ENCODE data around the gene SOWAHC.
A peak's percentile ranks its signal among the peaks of the same experiment; 100 is the strongest.
"Not testable (repeated sequence)": the region's sequence is repeated elsewhere in the genome, so short reads cannot be mapped to it uniquely, and the experiment has no call there.

Gene SOWAHC

DNA sequence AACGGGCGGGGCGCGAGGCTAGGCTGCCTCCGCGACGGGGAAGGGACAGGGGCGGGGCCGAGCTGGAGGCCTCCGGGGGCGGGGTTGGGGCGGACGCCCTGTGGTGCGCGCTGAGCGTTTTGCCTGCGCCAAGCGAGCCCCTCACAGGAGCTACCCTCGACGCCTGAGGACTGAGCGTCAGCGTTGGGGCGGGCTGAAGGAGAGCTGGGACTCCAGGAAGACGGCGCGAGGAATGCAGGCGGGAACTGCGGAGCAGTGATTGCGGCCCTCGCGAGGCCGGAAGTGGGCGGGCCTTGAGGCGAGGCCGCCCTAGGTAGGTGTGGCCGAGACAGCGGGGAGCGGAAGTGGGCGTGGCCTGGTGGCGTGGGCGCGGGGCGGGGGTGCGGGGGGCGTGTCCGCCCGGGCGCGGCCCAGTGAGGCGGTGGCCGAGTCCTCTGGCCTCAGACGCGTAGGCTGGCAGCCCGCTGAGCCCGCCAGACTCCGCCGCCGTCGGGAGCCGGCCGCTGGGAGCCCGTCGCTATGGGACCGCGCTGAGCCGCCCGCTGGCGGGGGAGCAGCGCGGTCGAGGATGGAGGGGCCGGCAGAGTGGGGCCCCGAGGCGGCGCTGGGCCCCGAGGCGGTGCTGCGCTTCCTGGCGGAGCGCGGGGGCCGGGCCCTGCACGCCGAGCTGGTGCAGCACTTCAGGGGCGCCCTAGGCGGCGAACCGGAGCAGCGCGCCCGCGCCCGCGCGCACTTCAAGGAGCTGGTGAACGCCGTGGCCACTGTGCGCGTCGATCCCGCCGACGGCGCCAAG lies at the start of gene SOWAHC, which contains the start of gene SEPTIN10:
Gene SOWAHC (plus strand): TSS at position 443 of the 793 bp plus-strand sequence. CDS start 126 bp downstream, at position 569.
Gene SEPTIN10 (minus strand): TSS at position 45 of the 793 bp plus-strand sequence. CDS start 139 bp downstream, outside the sequence.
- in situ Hi-C loops (cut with HindIII; ENCODE audit: low pct_unique_long_range_greater_than_20kb, low sequenced_read_pairs) = no loop called here

DNA sequence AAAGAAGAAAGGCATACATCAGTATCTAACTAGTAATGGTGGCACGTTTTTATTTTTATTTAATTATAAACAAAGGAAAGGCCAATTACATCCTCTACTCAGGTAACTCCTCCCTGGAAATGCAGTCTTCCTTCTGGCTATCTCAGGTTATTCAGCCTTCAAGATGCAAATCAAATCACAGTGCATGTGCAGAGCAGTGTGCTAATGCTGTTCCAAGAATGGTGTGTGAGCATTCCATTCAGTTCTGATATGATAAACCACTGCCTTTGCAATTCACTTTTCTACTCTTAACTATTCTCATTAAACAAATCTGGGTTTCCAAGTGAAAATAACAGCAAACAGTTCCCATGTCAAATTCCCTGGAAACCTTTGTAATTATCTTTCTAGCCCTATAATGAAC lies 38.8 kb upstream of the SOWAHC start:
- DNase-seq (ENCODE audit: low read depth in 1 of 2, low spot score in 1 of 2) = no peak
- in situ Hi-C loops (cut with HindIII; ENCODE audit: low pct_unique_long_range_greater_than_20kb, low sequenced_read_pairs) = no loop called here
- TF ChIP-seq JUND (IDR thresholded peaks at IDR 0.05; ENCODE audit: low read depth) = no peak

More for the DNA sequence above, at the start of gene SOWAHC, which contains the start of gene SEPTIN10:
- no peak for TF ChIP-seq JUND (IDR thresholded peaks at IDR 0.05; ENCODE audit: low read depth)
- peak; percentile 88 to 96 for DNase-seq (ENCODE audit: low read depth in 1 of 2, low spot score in 1 of 2)

- DNase-seq (ENCODE audit: low read depth in 1 of 2, low spot score in 1 of 2); in situ Hi-C loops (cut with HindIII; ENCODE audit: low pct_unique_long_range_greater_than_20kb, low sequenced_read_pairs): not testable (repeated sequence)
These were observed 36.5 kb upstream of the SOWAHC start for GRCh38 chr2:109577630-109578029.

DNA sequence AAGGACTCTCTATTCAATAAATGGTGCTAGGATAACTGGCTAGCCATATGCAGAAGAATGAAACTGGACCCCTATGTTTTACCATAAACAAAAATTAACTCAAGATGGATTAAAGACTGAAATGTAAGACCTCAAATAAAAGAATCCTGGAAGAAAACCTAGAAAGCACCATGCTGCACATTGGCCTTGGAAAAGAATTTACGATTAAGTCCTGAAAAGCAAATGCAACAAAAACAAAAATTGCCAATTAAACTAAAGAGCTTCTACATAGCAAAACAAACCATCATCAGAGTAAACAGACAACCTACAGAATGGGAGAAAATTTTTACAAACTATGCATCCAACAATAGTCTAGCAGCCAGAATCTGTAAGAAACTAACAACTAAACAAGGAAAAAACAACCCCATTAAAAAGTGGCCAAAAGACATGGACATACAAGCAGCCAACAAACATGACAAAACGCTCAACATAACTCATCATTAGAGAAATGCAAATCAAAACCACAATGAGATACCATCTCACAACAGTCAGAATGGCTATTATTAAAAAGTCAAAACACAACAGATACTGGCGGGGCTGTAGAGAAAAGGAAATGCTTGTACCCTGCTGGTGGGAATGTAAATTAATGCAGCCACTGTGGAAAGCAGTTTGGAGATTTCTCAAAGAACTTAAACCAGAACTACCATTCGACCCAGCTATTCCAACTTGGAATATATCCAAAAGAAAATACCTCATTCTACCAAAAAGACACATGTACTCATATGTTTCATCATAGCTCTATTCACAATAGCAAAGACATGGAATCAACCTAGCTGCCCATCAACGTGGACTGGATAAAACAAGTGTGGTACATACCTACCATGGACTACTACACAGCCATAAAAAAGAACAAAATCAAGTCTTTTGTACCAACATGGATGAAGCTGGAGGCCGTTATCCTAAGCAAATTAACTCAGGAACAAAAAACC lies 31.0 kb upstream of the SOWAHC start:
- in situ Hi-C loops (cut with HindIII; ENCODE audit: low pct_unique_long_range_greater_than_20kb, low sequenced_read_pairs) = no loop called here
- DNase-seq (ENCODE audit: low read depth in 1 of 2, low spot score in 1 of 2) = no peak
- no peak for TF ChIP-seq JUND (IDR thresholded peaks at IDR 0.05; ENCODE audit: low read depth)

DNA sequence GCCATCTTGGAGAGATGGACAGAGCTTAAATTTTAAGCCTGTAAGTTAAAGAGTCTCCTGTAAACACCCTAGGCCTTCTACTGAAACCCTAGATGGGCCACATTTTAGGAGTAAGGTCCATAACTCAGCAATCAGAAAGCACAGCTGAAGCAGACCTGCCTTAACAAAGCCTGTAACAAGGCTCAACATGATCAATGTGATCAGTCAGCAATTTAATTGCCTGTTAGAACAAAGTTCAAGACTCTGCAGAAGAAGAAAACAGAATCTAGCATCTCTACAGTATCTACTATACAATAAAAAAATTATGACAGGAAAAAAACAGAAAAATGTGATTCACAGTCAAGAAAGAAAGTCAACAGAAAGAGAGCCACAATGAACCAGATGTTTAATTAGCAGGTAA lies 27.5 kb upstream of the SOWAHC start:
- no peak for DNase-seq (ENCODE audit: low read depth in 1 of 2, low spot score in 1 of 2)
- in situ Hi-C loops (cut with HindIII; ENCODE audit: low pct_unique_long_range_greater_than_20kb, low sequenced_read_pairs) = no loop called here
- no peak for TF ChIP-seq JUND (IDR thresholded peaks at IDR 0.05; ENCODE audit: low read depth)

DNA sequence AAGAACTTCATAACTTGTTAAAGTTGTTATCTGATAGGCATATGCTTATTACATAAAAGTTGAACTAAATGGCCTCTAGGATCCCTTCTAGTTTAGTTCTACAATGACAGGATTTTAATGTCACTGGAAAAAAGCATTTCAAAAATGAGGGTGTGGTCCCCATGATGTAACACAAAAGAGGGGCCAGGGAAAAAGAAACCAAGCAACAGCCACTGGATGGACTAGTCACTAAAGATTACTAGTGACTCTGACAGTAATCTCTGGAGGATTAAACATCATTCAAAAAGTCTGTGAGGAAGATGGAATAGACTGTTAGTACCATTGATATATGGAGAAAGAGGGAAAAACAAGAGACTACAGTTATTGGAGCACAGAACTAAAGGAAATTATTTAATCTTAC lies 23.0 kb upstream of the SOWAHC start:
- in situ Hi-C loops (cut with HindIII; ENCODE audit: low pct_unique_long_range_greater_than_20kb, low sequenced_read_pairs) = no loop called here
- no peak for DNase-seq (ENCODE audit: low read depth in 1 of 2, low spot score in 1 of 2)
- no peak for TF ChIP-seq JUND (IDR thresholded peaks at IDR 0.05; ENCODE audit: low read depth)

- DNase-seq (ENCODE audit: low read depth in 1 of 2, low spot score in 1 of 2) = no peak
- in situ Hi-C loops (cut with HindIII; ENCODE audit: low pct_unique_long_range_greater_than_20kb, low sequenced_read_pairs) = no loop called here
- TF ChIP-seq JUND (IDR thresholded peaks at IDR 0.05; ENCODE audit: low read depth) = no peak
These were observed 21.3 kb upstream of the SOWAHC start for GRCh38 chr2:109592905-109593304.

DNA sequence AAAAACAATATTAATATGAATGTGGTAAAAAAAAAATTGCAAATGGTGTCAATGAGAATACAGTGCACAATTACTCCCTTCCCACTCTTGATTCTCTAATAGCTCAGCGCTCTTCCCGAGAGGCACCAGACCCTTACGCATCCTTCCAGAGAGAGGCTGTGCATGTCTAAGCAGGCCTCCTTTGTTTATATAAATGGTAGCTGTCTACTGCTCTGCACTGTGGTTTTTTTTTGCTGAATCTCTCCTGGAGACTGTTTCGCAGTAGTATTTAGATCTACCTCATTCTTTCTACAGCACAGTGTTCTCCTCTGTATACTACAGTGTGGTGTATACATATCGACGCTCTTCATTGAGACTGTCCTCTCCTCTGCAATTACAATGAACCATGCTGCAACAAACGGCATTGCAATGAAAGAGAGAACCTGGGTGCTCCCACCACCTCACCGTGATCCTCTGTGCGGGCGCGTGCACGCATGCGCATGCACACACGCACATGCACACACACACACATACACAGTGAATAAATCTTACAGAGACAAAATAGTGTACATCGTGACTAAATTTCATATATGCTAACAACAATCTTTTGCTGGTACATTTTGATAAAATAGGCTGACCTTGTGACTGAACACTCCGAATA lies 19.8 kb upstream of the SOWAHC start:
- DNase-seq (ENCODE audit: low read depth in 1 of 2, low spot score in 1 of 2) = no peak
- in situ Hi-C loops (cut with HindIII; ENCODE audit: low pct_unique_long_range_greater_than_20kb, low sequenced_read_pairs) = no loop called here
- TF ChIP-seq JUND (IDR thresholded peaks at IDR 0.05; ENCODE audit: low read depth) = no peak

DNA sequence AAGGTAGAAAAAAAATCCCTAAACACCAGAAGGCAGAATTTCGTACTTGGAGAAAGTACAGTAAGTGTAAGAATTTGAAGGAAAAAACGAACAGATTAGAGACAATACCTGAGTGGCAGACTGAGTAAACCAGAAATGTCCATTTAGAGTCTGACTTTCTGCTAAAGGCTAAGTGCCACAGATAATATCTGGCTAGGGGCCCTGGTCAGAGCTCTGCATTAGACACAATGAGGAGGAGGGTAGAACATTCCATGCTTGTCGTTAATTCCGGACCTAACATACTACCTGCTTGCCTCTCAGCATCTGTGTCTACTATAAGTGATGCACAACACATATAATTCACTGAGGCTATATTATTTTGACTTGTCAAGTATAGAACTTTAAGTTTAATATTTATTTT lies 18.5 kb upstream of the SOWAHC start:
- TF ChIP-seq JUND (IDR thresholded peaks at IDR 0.05; ENCODE audit: low read depth) = no peak
- in situ Hi-C loops (cut with HindIII; ENCODE audit: low pct_unique_long_range_greater_than_20kb, low sequenced_read_pairs) = no loop called here

GRCh38 chr2:109597283-109597682 lies 16.9 kb upstream of the SOWAHC start:
- TF ChIP-seq JUND (IDR thresholded peaks at IDR 0.05; ENCODE audit: low read depth) = no peak
- in situ Hi-C loops (cut with HindIII; ENCODE audit: low pct_unique_long_range_greater_than_20kb, low sequenced_read_pairs) = no loop called here

More for the DNA sequence above, 18.5 kb upstream of the SOWAHC start:
- DNase-seq (ENCODE audit: low read depth in 1 of 2, low spot score in 1 of 2) = no peak

DNA sequence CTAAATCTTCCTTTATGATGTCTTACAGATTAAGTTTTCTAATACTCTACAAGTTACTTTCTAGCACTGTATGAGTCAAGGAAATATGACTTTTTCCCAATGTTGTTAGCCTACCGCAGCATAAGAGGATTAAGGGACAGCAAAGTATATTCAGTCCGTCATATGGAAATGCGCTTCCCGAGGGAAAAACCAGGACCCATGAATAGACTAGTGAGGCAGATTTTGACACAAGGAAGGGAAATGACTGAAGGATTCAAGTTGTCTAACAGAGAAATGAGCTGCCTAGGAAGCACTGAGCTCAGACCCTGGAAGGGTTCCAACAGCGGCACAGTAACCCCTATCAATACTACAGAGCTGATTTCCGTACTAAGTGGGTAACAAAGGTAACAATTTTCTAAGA lies 12.4 kb upstream of the SOWAHC start:
- in situ Hi-C loops (cut with HindIII; ENCODE audit: low pct_unique_long_range_greater_than_20kb, low sequenced_read_pairs) = no loop called here
- DNase-seq (ENCODE audit: low read depth in 1 of 2, low spot score in 1 of 2) = no peak
- no peak for TF ChIP-seq JUND (IDR thresholded peaks at IDR 0.05; ENCODE audit: low read depth)

More at GRCh38 chr2:109597283-109597682, 16.9 kb upstream of the SOWAHC start:
- DNase-seq (ENCODE audit: low read depth in 1 of 2, low spot score in 1 of 2) = no peak

DNA sequence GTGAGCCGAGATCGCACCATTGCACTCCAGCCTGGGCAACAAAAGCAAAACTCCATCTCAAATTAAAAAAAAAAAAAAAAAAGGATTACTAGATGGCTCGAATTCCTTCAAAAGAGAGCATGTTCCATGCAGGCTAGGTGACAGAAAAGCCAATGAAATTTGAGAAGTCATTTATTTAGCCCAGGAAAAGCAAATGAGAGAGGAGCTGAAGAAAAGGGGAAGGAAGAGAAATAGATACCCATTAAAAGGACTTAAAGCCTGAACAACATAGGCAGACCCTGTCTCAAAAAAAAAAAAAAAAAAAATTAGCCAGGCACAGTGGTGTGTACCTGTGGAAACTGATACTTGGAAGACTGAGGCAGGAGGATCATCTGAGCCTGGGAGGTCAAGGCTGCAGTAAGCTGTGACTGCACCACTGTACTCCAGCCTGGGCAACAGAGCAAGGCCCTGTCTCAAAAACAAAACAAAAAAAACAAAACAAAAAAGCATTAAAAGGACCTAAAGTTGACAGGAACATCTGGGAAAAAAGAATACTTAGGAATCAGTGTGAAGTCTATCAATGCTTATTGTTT lies 11.5 kb upstream of the SOWAHC start:
- no peak for DNase-seq (ENCODE audit: low read depth in 1 of 2, low spot score in 1 of 2)
- no peak for TF ChIP-seq JUND (IDR thresholded peaks at IDR 0.05; ENCODE audit: low read depth)
- in situ Hi-C loops (cut with HindIII; ENCODE audit: low pct_unique_long_range_greater_than_20kb, low sequenced_read_pairs) = no loop called here
